ENCODE data around the gene HTR3C.

GRCh38 chr3:184040010-184040409 lies 12.8 kb upstream of the HTR3C start:
- TF ChIP-seq CTCF (IDR thresholded peaks at IDR 0.05; ENCODE audit: low read depth, low read length): no peak
- no peak for TF ChIP-seq EZH2phosphoT487 (IDR thresholded peaks at IDR 0.05; ENCODE audit: low read depth)
